IgD-negative memory B cell (primary cell): Measurements from ENCODE around the gene NEK10. TPM values are rescaled to one million over a fixed set of nuclear protein-coding genes. Genes with fewer than 3 reads are reported as not detected.
"Not testable (repeated sequence)": the region's sequence is repeated elsewhere in the genome, so short reads cannot be mapped to it uniquely, and the experiment has no call there.

Experiments used
- H3K27ac Mint-ChIP-seq, 3 donors: one replicate each; pipeline ENCODE4 v1.8.0; 2020 to 2022; ENCODE audit warnings: mild to moderate bottlenecking in 3 of 3, mixed read lengths in 3 of 3, moderate library complexity in 1 of 3
- H3K27me3 Mint-ChIP-seq: one replicate; pipeline ENCODE4 v1.8.0; 2021; ENCODE audit warnings: mixed read lengths
- H3K36me3 Mint-ChIP-seq: one replicate; pipeline ENCODE4 v1.8.0; 2020; ENCODE audit warnings: mild to moderate bottlenecking, mixed read lengths
- H3K4me1 Mint-ChIP-seq, 3 donors: one replicate each; pipeline ENCODE4 v1.8.0; 2020 to 2022; ENCODE audit warnings: mixed read lengths in 3 of 3, mild to moderate bottlenecking in 1 of 3
- H3K4me3 Mint-ChIP-seq, 4 donors: one replicate each; pipeline ENCODE4 v1.8.0; 2020 to 2022; ENCODE audit warnings: mild to moderate bottlenecking in 4 of 4, mixed read lengths in 4 of 4, moderate library complexity in 3 of 4
- H3K9me3 Mint-ChIP-seq, 3 donors: one replicate each; pipeline ENCODE4 v1.8.0; 2020 to 2021; ENCODE audit warnings: mixed read lengths in 3 of 3, mild to moderate bottlenecking in 1 of 3
- polyA plus RNA-seq: library from polyadenylated mRNA; unstranded; fragments of 300-500 nt; fragmentation: Illumina TruSeq; gene quantifications from one replicate; pipeline ENCODE4 v1.2.3, GENCODE V29; 2021

The NEK10 gene
- polyA plus RNA-seq, 1 donor from 2014 or later, result not detected

DNA sequence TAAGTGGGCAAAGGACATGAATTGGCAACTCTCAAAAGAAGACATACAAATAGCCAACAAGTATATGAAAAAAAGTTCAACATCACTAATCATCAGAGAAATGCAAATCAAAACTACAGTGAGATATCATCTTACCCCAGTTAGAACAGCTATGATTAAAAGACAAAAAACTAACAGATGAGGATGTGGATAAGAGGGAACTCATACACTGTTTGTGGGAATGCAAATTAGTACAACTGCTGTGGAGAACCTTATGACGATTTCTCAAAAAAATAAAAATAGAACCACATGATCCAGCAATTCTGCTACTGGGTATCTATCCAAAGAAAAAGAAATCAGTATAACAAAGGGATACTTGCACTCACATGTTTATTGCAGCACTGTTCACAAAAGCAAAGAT is 28.6 kb downstream of the NEK10 start:
- H3K27me3 Mint-ChIP-seq, result peaks cover 3% of the 10 kb centered on the region
- peaks cover 5 to 11% (median 6%) of the 10 kb centered on the region in 3 donors for H3K4me1 Mint-ChIP-seq
- H3K36me3 Mint-ChIP-seq, result peaks cover 4% of the 10 kb centered on the region
- no peak overlapping the region for H3K4me3 Mint-ChIP-seq
- H3K9me3 Mint-ChIP-seq, result peaks cover 0 to 5% (median 0%) of the 10 kb centered on the region in 3 donors
- peak overlapping the region in 1 of 3 donors; percentile 13 for H3K27ac Mint-ChIP-seq

DNA sequence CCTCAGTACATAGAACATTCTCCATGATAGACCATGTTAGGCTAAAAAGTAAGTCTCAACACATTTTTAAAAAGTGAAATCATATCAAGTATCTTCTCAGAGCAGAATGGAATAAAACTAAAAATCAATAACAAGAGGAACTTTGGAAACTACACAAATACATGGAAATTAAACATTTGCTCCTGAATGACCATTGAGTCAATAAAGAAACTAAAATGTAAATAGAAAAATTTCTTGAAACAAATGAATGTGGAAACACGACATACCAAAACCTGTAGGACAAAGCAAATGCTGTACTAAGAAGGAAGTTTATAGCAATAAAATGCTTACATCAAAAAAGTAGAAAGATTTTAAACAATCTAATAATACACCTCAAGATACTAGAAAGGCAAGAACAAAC is 33.6 kb downstream of the NEK10 start:
- peaks cover 4% of the 10 kb centered on the region for H3K36me3 Mint-ChIP-seq
- H3K27ac Mint-ChIP-seq, result no peak overlapping the region
- H3K27me3 Mint-ChIP-seq, result peaks cover 3% of the 10 kb centered on the region
- peaks cover 3 to 5% (median 4%) of the 10 kb centered on the region in 3 donors for H3K4me1 Mint-ChIP-seq
- H3K9me3 Mint-ChIP-seq, result peaks cover 0 to 5% (median 0%) of the 10 kb centered on the region in 3 donors
- H3K4me3 Mint-ChIP-seq, result no peak overlapping the region

DNA sequence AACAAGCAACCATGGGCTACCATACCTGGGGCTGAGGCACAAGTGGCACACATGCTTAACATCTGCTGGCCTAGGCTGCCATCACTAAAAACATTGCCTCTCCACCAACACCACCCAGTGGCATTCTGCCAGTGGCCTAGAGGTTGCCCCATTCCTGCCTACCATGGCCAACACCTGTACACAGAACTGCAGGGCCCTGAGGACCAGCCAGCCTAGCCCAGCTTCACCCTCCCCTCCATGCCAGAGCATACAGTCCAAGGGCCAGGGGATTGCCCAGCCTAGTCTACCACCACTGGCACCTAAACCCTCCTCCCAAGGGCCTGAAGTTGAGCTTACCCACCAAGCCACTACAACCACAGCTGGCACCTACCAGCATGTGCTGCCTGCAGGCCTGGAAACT is 35.3 kb downstream of the NEK10 start:
- H3K27me3 Mint-ChIP-seq, result peaks cover 3% of the 10 kb centered on the region
- H3K4me3 Mint-ChIP-seq, result no peak overlapping the region
- H3K36me3 Mint-ChIP-seq, result peaks cover 4% of the 10 kb centered on the region
- H3K4me1 Mint-ChIP-seq, result no peaks in the 10 kb centered on the region
- H3K9me3 Mint-ChIP-seq, result peaks cover 0 to 5% (median 0%) of the 10 kb centered on the region in 3 donors
- no peak overlapping the region for H3K27ac Mint-ChIP-seq

DNA sequence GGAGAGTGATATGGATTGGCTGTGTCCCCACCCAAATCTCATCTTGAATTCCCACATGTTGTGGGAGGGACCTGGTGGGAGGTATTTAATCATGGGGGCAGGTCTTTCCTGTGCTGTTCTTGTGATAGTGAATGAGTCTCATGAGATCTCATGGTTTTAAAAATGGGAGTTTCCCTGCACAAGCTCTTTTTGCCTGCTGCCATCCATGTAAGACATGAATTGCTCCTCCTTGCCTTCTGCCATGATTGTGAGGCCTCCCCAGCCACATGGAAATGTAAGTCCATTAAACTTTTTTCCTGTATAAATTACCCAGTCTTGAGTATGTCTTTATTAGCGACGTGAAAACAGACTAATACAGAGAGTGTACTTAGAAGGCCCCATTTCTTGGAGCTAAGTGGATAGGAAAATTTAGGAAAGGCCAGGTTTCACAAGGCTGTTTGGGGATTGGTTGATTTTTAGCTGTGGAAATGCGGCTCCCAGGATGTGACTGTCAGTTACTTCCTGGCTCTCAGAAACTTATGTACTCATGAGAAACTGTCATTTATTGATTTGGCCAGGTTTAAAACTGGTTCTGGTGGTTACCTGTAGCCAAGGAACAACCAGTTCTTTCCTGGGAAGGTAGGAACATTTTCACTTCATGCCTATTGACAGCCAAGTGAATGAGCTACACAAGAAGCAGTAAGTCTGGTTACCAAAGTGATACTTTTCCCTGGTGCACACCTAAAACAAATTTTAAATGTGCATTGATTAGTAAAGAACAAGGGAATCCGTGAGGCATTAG is 40.0 kb downstream of the NEK10 start:
- not testable (repeated sequence) for H3K4me1 Mint-ChIP-seq, H3K27ac Mint-ChIP-seq, H3K9me3 Mint-ChIP-seq, H3K4me3 Mint-ChIP-seq, H3K27me3 Mint-ChIP-seq, H3K36me3 Mint-ChIP-seq

DNA sequence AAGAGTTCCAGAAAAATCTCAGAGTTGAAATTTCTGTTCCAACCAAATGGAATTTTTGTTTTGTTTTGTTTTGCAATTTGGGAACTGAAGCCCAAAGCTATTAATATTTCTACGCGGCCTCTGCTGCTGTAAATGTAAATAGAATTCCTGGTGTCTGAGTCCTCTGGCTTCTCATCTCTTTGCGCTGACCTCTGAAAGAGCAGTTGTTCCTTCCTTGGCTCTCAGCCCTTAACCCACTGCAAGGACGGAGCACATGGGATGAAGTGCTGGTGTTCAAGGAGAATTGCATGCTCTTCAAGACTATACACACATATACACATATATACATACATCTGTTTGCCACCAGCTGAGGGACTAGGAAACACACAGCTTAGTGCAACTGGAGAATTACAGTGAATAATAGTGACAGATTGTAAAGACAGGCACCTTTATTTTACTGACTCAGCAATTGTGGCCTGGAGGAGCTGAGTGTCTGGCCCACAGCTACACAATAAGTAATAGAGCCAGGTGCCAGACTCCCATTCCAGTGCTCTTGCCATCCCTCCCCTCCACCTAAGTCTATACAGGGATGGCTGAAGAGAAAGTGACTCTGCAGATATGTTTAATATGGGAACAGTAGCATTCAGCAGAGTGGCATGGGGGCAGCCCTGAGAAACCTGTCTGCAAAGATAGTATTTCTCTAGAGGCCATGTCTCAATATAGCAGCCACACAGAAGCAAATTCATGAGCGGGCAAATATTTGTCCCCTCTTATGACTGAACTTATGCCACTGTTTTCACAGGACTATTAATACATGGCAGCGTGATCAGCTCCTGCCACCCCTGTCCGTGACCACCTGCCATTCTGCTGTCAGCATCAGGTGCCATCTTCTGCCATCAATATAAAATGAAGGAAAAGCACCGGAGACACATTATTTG is 42.3 kb downstream of the NEK10 start:
- H3K27me3 Mint-ChIP-seq, result peaks cover under 1% of the 10 kb centered on the region
- H3K36me3 Mint-ChIP-seq, result no peaks in the 10 kb centered on the region
- H3K9me3 Mint-ChIP-seq, result peaks cover 0 to 4% (median 2%) of the 10 kb centered on the region in 3 donors
- H3K4me1 Mint-ChIP-seq, result no peaks in the 10 kb centered on the region
- no peak overlapping the region for H3K27ac Mint-ChIP-seq
- H3K4me3 Mint-ChIP-seq, result no peak overlapping the region

DNA sequence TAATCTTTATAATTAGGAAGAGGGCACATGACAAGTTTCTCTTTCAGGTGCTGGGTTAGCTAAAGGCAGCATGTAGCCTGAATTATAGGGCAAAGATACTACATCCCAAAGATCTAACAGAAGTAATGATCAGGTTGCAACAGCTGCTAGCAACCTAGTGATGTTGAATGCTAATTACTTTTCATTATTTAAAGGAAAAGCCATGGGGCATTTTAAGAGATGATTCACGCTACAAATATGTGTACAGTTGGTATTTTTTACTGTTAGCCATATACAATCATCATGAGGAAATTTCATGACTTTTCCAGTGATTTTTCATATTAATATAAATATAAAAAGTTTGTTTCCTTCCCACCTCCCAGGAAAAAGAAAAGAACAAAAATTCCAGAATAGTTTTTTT is 43.0 kb downstream of the NEK10 start:
- Mint-ChIP-seq H3K27ac (no peak overlapping the region), H3K4me1 (no peaks in the 10 kb centered on the region), H3K36me3 (no peaks in the 10 kb centered on the region), H3K9me3 (peaks cover 0 to 4% (median 2%) of the 10 kb centered on the region in 3 donors), H3K4me3 (no peak overlapping the region), H3K27me3 (peaks cover 1% of the 10 kb centered on the region)

DNA sequence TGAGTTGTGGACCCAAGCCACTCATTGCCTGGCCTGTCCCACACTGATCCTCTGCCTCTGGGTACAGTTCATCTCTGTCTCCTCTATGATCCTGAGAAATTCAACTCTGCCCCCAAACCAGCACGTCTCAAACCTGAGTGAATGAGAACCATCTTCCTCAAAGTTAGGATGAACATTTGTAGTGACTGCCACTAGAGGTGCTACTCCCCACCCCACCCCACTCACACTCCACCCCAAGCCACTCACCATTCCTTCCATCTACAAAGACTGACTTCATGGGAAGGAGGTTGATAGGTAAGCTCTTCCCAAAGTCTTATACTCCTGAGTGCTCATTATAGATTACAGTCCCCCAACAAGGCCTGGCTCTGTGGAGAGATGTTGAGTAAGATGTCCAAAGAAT is 43.8 kb downstream of the NEK10 start:
- Mint-ChIP-seq H3K27ac (peak overlapping the region in 1 of 3 donors; percentile 7), H3K4me1 (no peaks in the 10 kb centered on the region), H3K9me3 (peaks cover 0 to 4% (median 2%) of the 10 kb centered on the region in 3 donors), H3K4me3 (no peak overlapping the region), H3K36me3 (no peaks in the 10 kb centered on the region), H3K27me3 (peaks cover 1% of the 10 kb centered on the region)

DNA sequence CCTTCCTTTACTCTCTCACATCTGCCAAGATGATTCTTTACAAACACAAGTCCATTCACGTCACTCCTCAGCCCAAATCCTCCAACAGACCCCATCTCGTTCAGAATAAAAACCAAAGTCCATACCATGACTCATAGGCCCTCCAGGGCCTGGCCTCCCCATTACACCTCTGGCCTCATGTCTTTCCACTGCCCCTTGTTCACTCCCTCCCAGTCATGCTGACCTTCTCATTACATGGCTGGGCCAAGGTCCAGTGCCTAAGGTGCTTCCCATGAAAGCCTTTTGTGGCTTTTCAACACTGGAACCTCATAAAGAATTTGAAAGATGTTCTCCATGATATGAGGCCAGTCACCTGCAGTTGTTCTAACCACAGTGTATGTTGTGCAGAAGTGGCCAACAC is 44.5 kb downstream of the NEK10 start:
- peaks cover 1% of the 10 kb centered on the region for H3K27me3 Mint-ChIP-seq
- H3K4me1 Mint-ChIP-seq, result no peaks in the 10 kb centered on the region
- peaks cover under 1% of the 10 kb centered on the region for H3K36me3 Mint-ChIP-seq
- H3K27ac Mint-ChIP-seq, result no peak overlapping the region
- no peak overlapping the region for H3K4me3 Mint-ChIP-seq
- peaks cover 0 to 4% (median 2%) of the 10 kb centered on the region in 3 donors for H3K9me3 Mint-ChIP-seq

DNA sequence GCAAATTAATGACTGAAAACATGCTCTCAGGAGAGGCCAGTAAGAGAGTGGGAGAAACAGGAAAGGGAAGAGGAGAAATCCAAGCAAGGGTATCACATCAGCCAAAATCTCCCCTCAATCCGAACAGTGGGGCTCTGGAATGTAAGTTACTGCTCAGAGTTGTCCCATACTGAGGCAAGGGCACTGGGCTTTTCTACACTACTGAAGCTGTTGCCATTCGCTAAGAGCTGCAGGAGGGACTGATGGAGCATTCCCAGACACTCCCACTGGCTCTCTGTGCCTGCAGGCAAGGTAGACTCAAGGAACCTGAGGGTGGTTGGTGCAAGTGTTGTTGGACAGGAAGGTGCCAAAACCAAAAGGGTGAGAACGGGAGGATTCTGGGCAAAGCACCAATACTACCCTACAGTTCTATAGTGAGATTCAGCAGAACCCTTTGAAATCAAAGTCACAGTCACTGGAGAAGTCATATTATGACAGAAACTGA is 46.1 kb downstream of the NEK10 start:
- no peak overlapping the region for H3K27ac Mint-ChIP-seq
- no peak overlapping the region for H3K4me3 Mint-ChIP-seq
- H3K4me1 Mint-ChIP-seq, result no peaks in the 10 kb centered on the region
- H3K27me3 Mint-ChIP-seq, result peaks cover 1% of the 10 kb centered on the region
- peaks cover 0 to under 1% (median 0%) of the 10 kb centered on the region in 3 donors for H3K9me3 Mint-ChIP-seq
- H3K36me3 Mint-ChIP-seq, result peaks cover 4% of the 10 kb centered on the region

DNA sequence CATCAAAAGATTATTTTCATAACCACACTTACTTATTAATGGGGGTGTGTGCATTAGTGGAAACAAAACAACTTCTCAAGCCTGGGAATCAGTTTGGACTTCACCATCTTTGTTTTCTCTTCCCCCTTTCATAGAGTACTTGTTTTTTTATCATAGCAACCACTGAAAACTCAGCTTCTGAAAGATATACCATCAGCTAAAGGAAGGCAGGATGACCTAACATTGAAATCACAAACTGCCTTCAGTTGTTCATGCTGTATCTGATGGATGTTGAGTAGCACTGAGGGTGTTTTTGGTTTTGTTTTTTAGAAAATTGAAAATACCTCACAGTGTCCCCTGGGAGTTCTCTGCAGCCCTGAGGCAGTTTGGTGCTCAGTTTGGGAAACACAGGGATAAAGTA is 46.5 kb downstream of the NEK10 start:
- Mint-ChIP-seq H3K36me3 (peaks cover 4% of the 10 kb centered on the region), H3K4me1 (no peaks in the 10 kb centered on the region), H3K9me3 (no peaks in the 10 kb centered on the region), H3K27ac (no peak overlapping the region), H3K4me3 (no peak overlapping the region), H3K27me3 (peaks cover 1% of the 10 kb centered on the region)

DNA sequence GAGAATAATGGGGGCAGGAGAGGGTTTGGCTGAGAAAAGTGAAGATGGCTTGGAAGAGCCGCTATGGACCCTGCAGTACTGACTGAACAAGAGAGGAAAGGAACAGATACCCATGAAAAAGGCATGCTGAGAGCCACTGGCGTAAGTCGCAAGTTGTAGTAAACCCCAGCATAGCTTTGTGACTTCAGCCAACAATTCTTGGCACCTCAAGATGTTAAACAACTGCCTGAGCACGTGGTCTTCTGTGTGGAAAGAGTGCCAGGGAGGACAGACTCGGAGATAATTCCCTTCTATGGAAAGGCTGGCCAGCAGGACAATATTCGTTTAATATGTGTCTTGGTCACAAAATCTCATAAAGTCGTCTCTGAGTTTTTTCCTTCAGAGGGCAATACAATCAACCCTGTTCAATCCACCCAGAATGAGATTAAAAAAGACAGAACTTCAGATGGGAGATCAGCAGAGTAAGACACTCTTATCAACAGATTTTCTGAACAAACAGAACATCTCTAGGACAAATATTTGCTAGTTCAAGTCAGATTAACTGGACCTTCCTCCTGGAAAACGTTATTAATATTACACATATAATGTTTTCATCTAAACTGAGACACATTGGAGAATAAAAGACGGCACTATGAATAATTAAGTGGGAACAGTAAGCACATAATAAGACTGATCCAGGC is 49.2 kb downstream of the NEK10 start:
- H3K27ac Mint-ChIP-seq, result no peak overlapping the region
- H3K9me3 Mint-ChIP-seq, result no peaks in the 10 kb centered on the region
- H3K4me3 Mint-ChIP-seq, result no peak overlapping the region
- peaks cover 4% of the 10 kb centered on the region for H3K36me3 Mint-ChIP-seq
- no peaks in the 10 kb centered on the region for H3K4me1 Mint-ChIP-seq
- peaks cover 1% of the 10 kb centered on the region for H3K27me3 Mint-ChIP-seq

DNA sequence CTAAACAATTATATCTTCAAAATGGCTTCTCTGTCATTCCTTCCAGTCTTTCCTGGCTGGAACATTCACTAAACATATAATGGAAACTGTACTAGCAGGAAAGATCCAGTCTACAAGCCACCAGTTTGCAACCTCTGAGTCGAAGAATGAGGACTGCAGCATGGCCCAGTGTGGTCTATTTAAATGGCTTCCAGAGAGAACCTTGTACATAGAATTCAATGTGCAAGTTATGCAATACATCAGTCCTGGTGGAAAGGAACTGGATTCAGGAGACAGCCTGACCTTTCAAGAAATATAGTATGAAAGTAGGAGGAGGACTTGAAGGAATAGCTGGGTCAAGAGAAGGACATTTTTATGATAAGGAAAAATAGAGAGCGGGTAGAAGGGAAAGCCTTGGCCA is 49.9 kb downstream of the NEK10 start:
- Mint-ChIP-seq H3K4me3 (no peak overlapping the region), H3K4me1 (no peaks in the 10 kb centered on the region), H3K9me3 (no peaks in the 10 kb centered on the region), H3K36me3 (peaks cover 4% of the 10 kb centered on the region), H3K27me3 (peaks cover 1% of the 10 kb centered on the region), H3K27ac (no peak overlapping the region)

DNA sequence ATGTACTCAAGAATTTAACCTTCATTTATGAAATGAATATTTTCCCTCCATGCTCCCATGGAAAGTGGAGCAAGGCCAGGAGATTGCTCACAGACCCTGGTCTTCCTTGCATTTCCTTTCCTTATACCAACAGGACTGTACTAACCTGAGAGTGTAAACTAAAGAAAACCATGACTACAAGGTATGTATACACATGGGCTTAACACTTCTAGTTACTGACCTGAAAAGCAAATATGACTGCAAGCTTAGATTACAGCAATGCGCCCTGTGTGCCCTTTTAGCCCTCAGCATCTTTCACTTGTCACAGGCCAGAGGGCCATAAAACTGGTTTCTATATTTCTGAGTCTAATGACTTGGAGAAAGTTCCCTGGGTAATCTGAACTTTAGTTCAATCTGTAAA is 52.1 kb downstream of the NEK10 start:
- no peak overlapping the region for H3K4me3 Mint-ChIP-seq
- peaks cover 1% of the 10 kb centered on the region for H3K27me3 Mint-ChIP-seq

DNA sequence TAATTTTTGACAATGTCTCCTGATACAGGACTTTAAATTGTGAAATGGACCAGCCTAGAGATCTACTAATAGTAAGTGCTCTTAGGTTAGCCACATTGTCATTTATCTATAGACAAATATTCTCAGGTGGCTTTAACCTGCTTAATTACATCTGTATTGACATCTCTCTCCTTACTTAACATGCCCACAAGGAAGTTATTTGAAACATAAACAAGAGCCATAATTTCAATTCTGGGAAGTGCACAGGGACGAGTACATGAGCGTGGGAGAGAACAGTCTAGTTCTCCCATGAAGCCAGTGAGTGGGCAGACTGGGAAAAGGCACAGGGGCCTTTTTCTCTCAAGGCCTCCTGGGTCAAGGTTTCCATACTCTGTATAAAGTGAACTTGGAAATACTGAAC is 54.2 kb downstream of the NEK10 start:
- no peaks in the 10 kb centered on the region for H3K9me3 Mint-ChIP-seq
- no peaks in the 10 kb centered on the region for H3K4me1 Mint-ChIP-seq
- peaks cover 4% of the 10 kb centered on the region for H3K36me3 Mint-ChIP-seq
- H3K4me3 Mint-ChIP-seq, result no peak overlapping the region
- no peaks in the 10 kb centered on the region for H3K27me3 Mint-ChIP-seq
- no peak overlapping the region for H3K27ac Mint-ChIP-seq

More for the DNA sequence above, 52.1 kb downstream of the NEK10 start:
- H3K9me3 Mint-ChIP-seq, result no peaks in the 10 kb centered on the region
- no peak overlapping the region for H3K27ac Mint-ChIP-seq
- no peaks in the 10 kb centered on the region for H3K4me1 Mint-ChIP-seq
- H3K36me3 Mint-ChIP-seq, result peaks cover 4% of the 10 kb centered on the region
